Testis (tissue), 3 donors: ENCODE results near the gene SPOP. TPM values are rescaled to one million over a fixed set of nuclear protein-coding genes. Genes with fewer than 3 reads are reported as not detected.

Experiments used
- DNase-seq: peaks from one replicate; pipeline ENCODE4 v3.0.0-alpha.2; 2019
- H3K27ac ChIP-seq, 2 donors: fragments of 200-600 bp; sonication (generic); one replicate each; pipeline ENCODE4 v1.5.1; 2019
- H3K27me3 ChIP-seq: fragments of 200-600 bp; sonication (generic); one replicate; pipeline ENCODE4 v1.5.1; 2019
- H3K36me3 ChIP-seq: fragments of 200-600 bp; sonication (generic); one replicate; pipeline ENCODE4 v1.5.1; 2017; ENCODE audit warnings: low read depth; ENCODE audit errors: missing control alignments
- H3K4me1 ChIP-seq: fragments of 200-600 bp; sonication (generic); one replicate; pipeline ENCODE4 v1.5.1; 2019
- H3K4me3 ChIP-seq, 2 donors: fragments of 200-600 bp; sonication (generic); one replicate each; pipeline ENCODE4 v1.5.1; 2017 to 2019
- H3K9me3 ChIP-seq: fragments of 200-600 bp; sonication (generic); one replicate; pipeline ENCODE4 v1.5.1; 2017
- CTCF ChIP-seq, 3 experiments: fragments of 450-650 bp in 2 of 3; fragments of 200-600 bp in 1 of 3; sonication (generic) in 1 of 3; IDR thresholded peaks; one replicate each; pipeline ENCODE4 v1.5.1; 2016 to 2019; ENCODE audit warnings: antibody characterized with exemption in 3 of 3, mild to moderate bottlenecking in 2 of 3, moderate library complexity in 1 of 3
- POLR2A ChIP-seq: fragments of 450-650 bp; IDR thresholded peaks from one replicate; pipeline ENCODE4 v1.6.1; 2017; ENCODE audit warnings: antibody characterized with exemption, mild to moderate bottlenecking, moderate library complexity
- WGBS, 2 donors: methylation state at CpG; one replicate each; pipeline ENCODE4 v1.1.5; 2018; 5-methylcytosine and 5-hydroxymethylcytosine counted together
- intact Hi-C: fragments of 100-400 bp; cut with DNase I; formaldehyde crosslinking; loops from one replicate; pipeline ENCODE4 v1.15.1; 2023; ENCODE audit warnings: low total_unique reads
- polyA plus RNA-seq: library from polyadenylated mRNA; stranded (reverse); fragments of 350-450 nt; fragmentation: Illumina TruSeq; extraction: RNeasy Lipid Tissue Mini Kit (QIAGEN cat#74804); gene quantifications from one replicate; pipeline ENCODE4 v1.2.3, GENCODE V29; 2014; ENCODE audit warnings: low read depth, low replicate concordance; ENCODE audit not compliant: insufficient read depth
- total RNA-seq, 2 donors: library from RNA; depleted of rRNA; stranded (reverse); fragments of >200 nt; gene quantifications; one replicate each; pipeline ENCODE4 v1.2.3, GENCODE V29; 2016

Gene SPOP
- total and polyA plus RNA-seq, 3 donors from 2014 or later: 39.6 to 60.6 (median 52.0) TPM

DNA sequence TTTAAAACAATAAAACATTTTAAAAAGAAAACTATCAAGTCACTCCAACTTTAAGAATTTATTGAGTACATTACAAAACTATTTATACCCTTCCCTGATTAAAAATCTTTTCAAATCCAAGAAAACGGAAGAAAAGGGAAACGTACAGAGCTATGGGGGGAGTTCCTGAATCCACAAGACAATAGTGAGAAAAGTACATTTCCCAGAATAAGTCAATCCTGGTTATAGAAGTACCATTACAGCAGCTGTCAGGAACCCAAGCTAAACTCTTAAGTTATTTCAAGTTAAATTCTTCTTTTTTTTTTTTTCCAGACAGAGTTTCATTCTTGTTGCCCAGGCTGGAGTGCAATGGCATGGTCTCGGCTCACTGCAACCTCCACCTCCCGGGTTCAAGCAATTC, 45.7 kb downstream of the SPOP start:
- intact Hi-C loops: no loop called here
- peak overlapping the region in 1 of 2 donors; percentile 33 for H3K27ac ChIP-seq
- H3K4me1 ChIP-seq: peaks cover 34% of the 10 kb centered on the region

DNA sequence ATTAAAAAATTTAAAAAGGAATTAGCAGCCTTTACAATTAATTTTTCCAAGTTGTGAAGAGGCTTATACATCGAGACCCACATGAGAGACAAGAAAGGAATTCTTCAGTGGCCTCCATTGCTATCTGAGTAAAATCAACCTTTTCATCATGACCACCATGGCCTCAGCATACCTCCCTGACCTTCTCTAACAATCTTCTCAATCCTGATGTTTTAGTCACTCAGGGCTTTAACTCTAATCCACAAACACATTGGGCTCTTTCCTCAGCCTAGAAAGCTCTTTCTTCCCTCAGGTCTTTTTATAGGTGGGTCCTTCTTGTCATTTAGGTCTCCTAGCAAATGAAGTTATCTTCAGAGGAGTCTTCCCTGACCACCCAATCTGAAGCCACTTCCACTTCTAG, 46.4 kb downstream of the SPOP start:
- intact Hi-C loops: no loop called here
- no peak overlapping the region for H3K4me3 ChIP-seq
- no peak for DNase-seq
- H3K4me1 ChIP-seq: peaks cover 29% of the 10 kb centered on the region
- peak overlapping the region in 1 of 2 donors; percentile 33 for H3K27ac ChIP-seq
- no peaks in the 10 kb centered on the region for H3K36me3 ChIP-seq
- H3K9me3 ChIP-seq: no peaks in the 10 kb centered on the region
- 96 to 100% methylated on average over 1 of the region's 1 CpG for WGBS, 2 donors
- no peaks in the 10 kb centered on the region for H3K27me3 ChIP-seq
- TF ChIP-seq POLR2A (no peak), CTCF (IDR thresholded peaks at IDR 0.05) (no peak)

More for the DNA sequence above, 45.7 kb downstream of the SPOP start:
- DNase-seq: no peak
- TF ChIP-seq CTCF (IDR thresholded peaks at IDR 0.05): no peak
- no peak for TF ChIP-seq POLR2A
- no peaks in the 10 kb centered on the region for H3K27me3 ChIP-seq
- 63 to 79% methylated on average over 4 of the region's 4 CpGs for WGBS, 2 donors
- H3K36me3 ChIP-seq: no peaks in the 10 kb centered on the region
- H3K9me3 ChIP-seq: no peaks in the 10 kb centered on the region
- H3K4me3 ChIP-seq: no peak overlapping the region

DNA sequence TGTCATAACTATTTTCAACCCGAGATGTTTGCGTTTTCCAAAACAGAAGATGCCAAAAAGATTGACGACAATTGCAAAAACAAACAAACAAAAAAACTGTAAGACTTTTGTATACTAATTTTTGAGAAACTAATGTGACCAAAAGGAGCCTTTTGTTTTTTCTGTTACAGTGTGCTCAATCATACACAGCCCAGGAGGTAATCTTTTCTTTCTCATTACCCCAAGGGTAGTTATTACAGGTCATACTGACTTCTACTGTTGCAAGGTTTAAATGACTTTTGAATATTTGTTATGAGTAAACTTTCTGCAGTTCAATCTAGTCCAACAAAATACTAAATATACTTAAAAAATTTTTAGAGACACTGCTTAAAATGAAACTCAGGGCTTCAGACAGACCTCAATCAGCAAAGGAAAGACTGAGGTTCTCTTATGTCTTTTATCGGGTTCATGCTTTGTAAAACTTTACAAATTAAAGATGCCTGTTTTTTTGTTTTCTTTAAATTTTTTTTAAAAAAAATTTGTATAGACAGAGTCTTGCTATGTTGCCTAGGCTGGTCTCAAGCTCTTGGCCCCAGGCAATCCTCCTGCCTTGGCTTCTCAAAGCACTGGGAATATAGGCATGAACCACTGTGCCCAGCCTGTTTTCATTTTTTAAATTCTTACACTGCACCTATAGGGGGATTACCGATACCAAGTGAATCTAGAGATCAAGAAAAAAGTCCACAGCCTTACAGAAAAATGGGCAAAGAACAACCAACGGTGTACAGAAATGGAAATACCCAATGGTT, 47.6 kb downstream of the SPOP start:
- no peak overlapping the region for H3K4me3 ChIP-seq

DNA sequence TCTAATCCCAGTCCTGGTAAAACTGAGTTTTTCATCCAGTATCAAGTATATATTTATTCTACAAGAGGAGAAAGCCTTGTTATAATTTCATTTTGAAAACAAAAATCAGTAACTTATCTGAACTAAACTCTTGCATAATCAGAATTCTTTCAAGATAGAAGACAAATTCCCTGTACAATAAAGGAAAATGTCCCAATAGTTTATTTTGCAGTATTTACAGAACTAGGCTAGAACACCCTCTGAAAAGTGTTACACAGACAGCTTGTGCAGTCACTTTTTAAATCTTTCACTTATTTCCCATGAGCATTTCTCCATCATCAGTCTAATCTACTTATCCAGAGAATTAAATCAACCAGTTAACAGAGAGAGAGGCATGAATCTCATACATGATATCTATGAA, 48.5 kb downstream of the SPOP start:
- TF ChIP-seq POLR2A (no peak), CTCF (IDR thresholded peaks at IDR 0.05) (no peak)
- no peak for DNase-seq
- no peaks in the 10 kb centered on the region for H3K36me3 ChIP-seq
- H3K27ac ChIP-seq: no peak overlapping the region
- intact Hi-C loops: no loop called here
- no peak overlapping the region for H3K4me3 ChIP-seq
- peaks cover 20% of the 10 kb centered on the region for H3K4me1 ChIP-seq
- H3K9me3 ChIP-seq: no peaks in the 10 kb centered on the region
- H3K27me3 ChIP-seq: no peaks in the 10 kb centered on the region

More for the DNA sequence above, 47.6 kb downstream of the SPOP start:
- peaks cover 28% of the 10 kb centered on the region for H3K4me1 ChIP-seq
- DNase-seq: no peak
- no peak overlapping the region for H3K27ac ChIP-seq
- WGBS, 2 donors: 66 to 68% methylated on average over 6 of the region's 6 CpGs
- TF ChIP-seq POLR2A (no peak), CTCF (IDR thresholded peaks at IDR 0.05) (no peak)
- intact Hi-C loops: no loop called here
- no peaks in the 10 kb centered on the region for H3K9me3 ChIP-seq
- H3K27me3 ChIP-seq: no peaks in the 10 kb centered on the region
- no peaks in the 10 kb centered on the region for H3K36me3 ChIP-seq

DNA sequence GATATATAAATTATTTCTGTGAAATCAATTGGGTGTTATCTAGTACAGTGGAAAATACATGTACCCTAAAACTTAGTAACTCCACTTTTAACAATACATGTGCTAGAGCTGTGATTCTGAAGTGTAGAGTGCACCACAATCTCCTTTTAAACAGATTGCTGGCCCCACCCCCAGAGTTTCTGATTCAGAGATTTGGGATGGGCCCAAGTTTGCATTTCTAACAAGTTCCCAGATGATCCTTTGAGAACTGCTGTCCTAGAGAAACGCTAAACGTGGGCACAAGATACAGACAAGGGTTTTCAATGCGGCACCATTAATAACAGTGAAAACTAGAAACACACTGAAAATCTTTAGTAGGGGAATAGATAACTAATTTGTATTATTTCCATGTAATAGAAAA, 53.0 kb downstream of the SPOP start:
- Histone ChIP-seq H3K36me3 (no peaks in the 10 kb centered on the region), H3K27ac (no peak overlapping the region)
- intact Hi-C loops: no loop called here

More for the DNA sequence above, 53.0 kb downstream of the SPOP start:
- no peak for TF ChIP-seq CTCF (IDR thresholded peaks at IDR 0.05)
- no peak for TF ChIP-seq POLR2A
- H3K27me3 ChIP-seq: no peaks in the 10 kb centered on the region
- H3K4me1 ChIP-seq: peaks cover 2% of the 10 kb centered on the region
- H3K9me3 ChIP-seq: no peaks in the 10 kb centered on the region
- 64 to 67% methylated on average over 3 of the region's 3 CpGs for WGBS, 2 donors
- no peak overlapping the region for H3K4me3 ChIP-seq
- DNase-seq: no peak
